Vagina (tissue), 2 donors: ENCODE measurements around the gene CBLB. TPM values are rescaled to one million over a fixed set of nuclear protein-coding genes. Genes with fewer than 3 reads are reported as not detected.

Source experiments
- DNase-seq, 2 donors: peaks; one replicate each; pipeline ENCODE4 v3.0.0-alpha.2; 2017; ENCODE audit errors: extremely low spot score in 2 of 2
- H3K27ac ChIP-seq: fragments of 200-600 bp; sonication (generic); one replicate; pipeline ENCODE4 v1.5.1; 2019
- H3K27me3 ChIP-seq: fragments of 200-600 bp; sonication (generic); one replicate; pipeline ENCODE4 v1.5.1; 2019
- H3K36me3 ChIP-seq, 2 donors: fragments of 200-600 bp; sonication (generic); one replicate each; pipeline ENCODE4 v1.5.1; 2017 to 2019
- H3K4me1 ChIP-seq: fragments of 200-600 bp; sonication (generic); one replicate; pipeline ENCODE4 v1.5.1; 2019
- H3K4me3 ChIP-seq, 2 donors: fragments of 200-600 bp; sonication (generic); 1 replicate in 1 of 2; 2 replicates in 1 of 2; pipeline ENCODE4 v1.5.1; 2016 to 2019
- H3K9me3 ChIP-seq: fragments of 200-600 bp; sonication (generic); one replicate; pipeline ENCODE4 v1.5.1; 2019
- CTCF ChIP-seq, 3 experiments: fragments of 450-650 bp in 2 of 3; fragments of 200-600 bp in 1 of 3; sonication (generic) in 1 of 3; IDR thresholded peaks; one replicate each; pipeline ENCODE4 v1.5.1; 2017 to 2019; ENCODE audit warnings: antibody characterized with exemption in 3 of 3, mild to moderate bottlenecking in 2 of 3, moderate library complexity in 2 of 3
- POLR2A ChIP-seq, 2 donors: fragments of 450-650 bp; IDR thresholded peaks; one replicate each; pipeline ENCODE4 v1.6.1; 2017; ENCODE audit warnings: antibody characterized with exemption in 2 of 2, mild to moderate bottlenecking in 2 of 2, moderate library complexity in 2 of 2
- POLR2AphosphoS5 ChIP-seq, 2 donors: sonication (generic); formaldehyde crosslinking; IDR thresholded peaks; one replicate each; pipeline ENCODE4 v1.9.0; 2017; ENCODE audit warnings: antibody characterized with exemption in 2 of 2, mild to moderate bottlenecking in 2 of 2, low read depth in 1 of 2; ENCODE audit not compliant: insufficient read depth in 1 of 2
- intact Hi-C: fragments of 100-400 bp; cut with DNase I; formaldehyde crosslinking; loops from one replicate; pipeline ENCODE4 v1.15.1; 2023
- total RNA-seq: library from RNA; depleted of rRNA; stranded (reverse); fragments of >200 nt; gene quantifications from one replicate; pipeline ENCODE4 v1.2.3, GENCODE V29; 2016

CBLB gene
- total RNA-seq, 1 donor from 2014 or later, result 58.4 TPM

GRCh38 chr3:105707009-105707408 lies 161.8 kb downstream of the CBLB start:
- Histone ChIP-seq H3K9me3 (no peaks in the 10 kb centered on the region), H3K27me3 (no peaks in the 10 kb centered on the region), H3K4me1 (no peaks in the 10 kb centered on the region), H3K36me3 (peaks cover 0 to 6% of the 10 kb centered on the region in 2 donors), H3K4me3 (no peak overlapping the region), H3K27ac (no peak overlapping the region)
- no peak for DNase-seq
- intact Hi-C loops, result no loop called here
- TF ChIP-seq POLR2A (IDR thresholded peaks at IDR 0.05) (no peak), POLR2AphosphoS5 (IDR thresholded peaks at IDR 0.05; ENCODE audit: insufficient read depth in 1 of 2, low read depth in 1 of 2) (no peak), CTCF (IDR thresholded peaks at IDR 0.05) (no peak)

- no peaks in the 10 kb centered on the region for H3K4me1 ChIP-seq
- no peaks in the 10 kb centered on the region for H3K9me3 ChIP-seq
- TF ChIP-seq CTCF (IDR thresholded peaks at IDR 0.05), result no peak
- no peak for TF ChIP-seq POLR2AphosphoS5 (IDR thresholded peaks at IDR 0.05; ENCODE audit: insufficient read depth in 1 of 2, low read depth in 1 of 2)
- no peak for TF ChIP-seq POLR2A (IDR thresholded peaks at IDR 0.05)
- H3K27ac ChIP-seq, result no peak overlapping the region
- no peak overlapping the region for H3K4me3 ChIP-seq
- DNase-seq, result no peak
- H3K36me3 ChIP-seq, result peaks cover 0 to 19% of the 10 kb centered on the region in 2 donors
- intact Hi-C loops, result no loop called here
- H3K27me3 ChIP-seq, result no peaks in the 10 kb centered on the region
Measured at GRCh38 chr3:105704726-105705410, 163.9 kb downstream of the CBLB start.

GRCh38 chr3:105700575-105700974 lies 168.2 kb downstream of the CBLB start:
- intact Hi-C loops, result no loop called here
- Histone ChIP-seq H3K4me3 (no peak overlapping the region), H3K27ac (no peak overlapping the region), H3K9me3 (no peaks in the 10 kb centered on the region), H3K27me3 (no peaks in the 10 kb centered on the region), H3K36me3 (peaks cover 0 to 19% of the 10 kb centered on the region in 2 donors), H3K4me1 (no peaks in the 10 kb centered on the region)
- TF ChIP-seq CTCF (IDR thresholded peaks at IDR 0.05), result no peak
- TF ChIP-seq POLR2A (IDR thresholded peaks at IDR 0.05), result no peak
- no peak for TF ChIP-seq POLR2AphosphoS5 (IDR thresholded peaks at IDR 0.05; ENCODE audit: insufficient read depth in 1 of 2, low read depth in 1 of 2)
- no peak for DNase-seq

- no peaks in the 10 kb centered on the region for H3K9me3 ChIP-seq
- intact Hi-C loops, result no loop called here
- TF ChIP-seq POLR2A (IDR thresholded peaks at IDR 0.05) (no peak), POLR2AphosphoS5 (IDR thresholded peaks at IDR 0.05; ENCODE audit: insufficient read depth in 1 of 2, low read depth in 1 of 2) (no peak), CTCF (IDR thresholded peaks at IDR 0.05) (no peak)
- DNase-seq, result no peak
- H3K4me1 ChIP-seq, result no peaks in the 10 kb centered on the region
- no peaks in the 10 kb centered on the region for H3K27me3 ChIP-seq
- H3K27ac ChIP-seq, result no peak overlapping the region
- no peak overlapping the region for H3K4me3 ChIP-seq
- H3K36me3 ChIP-seq, result peaks cover 0 to 8% of the 10 kb centered on the region in 2 donors
Measured at GRCh38 chr3:105691633-105692032, 177.2 kb downstream of the CBLB start.

- no peaks in the 10 kb centered on the region for H3K4me1 ChIP-seq
- H3K9me3 ChIP-seq, result no peaks in the 10 kb centered on the region
- H3K36me3 ChIP-seq, result peaks cover 0 to 8% of the 10 kb centered on the region in 2 donors
- H3K27me3 ChIP-seq, result no peaks in the 10 kb centered on the region
- no peak overlapping the region for H3K4me3 ChIP-seq
- intact Hi-C loops, result no loop called here
- no peak for DNase-seq
- no peak overlapping the region for H3K27ac ChIP-seq
- TF ChIP-seq CTCF (IDR thresholded peaks at IDR 0.05) (no peak), POLR2A (IDR thresholded peaks at IDR 0.05) (no peak), POLR2AphosphoS5 (IDR thresholded peaks at IDR 0.05; ENCODE audit: insufficient read depth in 1 of 2, low read depth in 1 of 2) (no peak)
Measured at GRCh38 chr3:105691053-105691452, 177.8 kb downstream of the CBLB start.
